ENCODE measurements around the gene HIF1AN. TPM values are rescaled to one million over a fixed set of nuclear protein-coding genes. Genes with fewer than 3 reads are reported as not detected.
A peak's percentile ranks its signal among the peaks of the same experiment; 100 is the strongest.
"Not testable (repeated sequence)": the region's sequence is repeated elsewhere in the genome, so short reads cannot be mapped to it uniquely, and the experiment has no call there.

The HIF1AN gene
- total RNA-seq, 1 donor from 2014 or later, result 43.0 TPM

- intact Hi-C loops (cut with DNase I), result no loop called here
- no peak for ATAC-seq (ENCODE audit: poor library complexity)
- no peak for DNase-seq
Measured at GRCh38 chr10:100554902-100555301, 19.2 kb downstream of the HIF1AN start.

GRCh38 chr10:100560248-100560647 lies 24.5 kb downstream of the HIF1AN start:
- ATAC-seq (ENCODE audit: poor library complexity), result no peak
- intact Hi-C loops (cut with DNase I), result loop anchor here (10.0 kb wide), 1 partner anchor 315 kb away; no protein-coding TSS in a partner anchor
- DNase-seq, result no peak

GRCh38 chr10:100561005-100561404 lies 25.3 kb downstream of the HIF1AN start:
- ATAC-seq (ENCODE audit: poor library complexity), result no peak
- intact Hi-C loops (cut with DNase I), result loop anchor here (10.0 kb wide), 1 partner anchor 314 kb away; no protein-coding TSS in a partner anchor

GRCh38 chr10:100562008-100562672 lies 26.4 kb downstream of the HIF1AN start:
- DNase-seq, result peak; percentile 73
- intact Hi-C loops (cut with DNase I), result loop anchor here (10.0 kb wide), 1 partner anchor 313 kb away; no protein-coding TSS in a partner anchor
- peak; percentile 90 for ATAC-seq (ENCODE audit: poor library complexity)

More at GRCh38 chr10:100561005-100561404, 25.3 kb downstream of the HIF1AN start:
- no peak for DNase-seq

- ATAC-seq (ENCODE audit: poor library complexity) (no peak), DNase-seq (no peak)
- intact Hi-C loops (cut with DNase I), result loop anchor here (10.0 kb wide), 1 partner anchor 309 kb away; no protein-coding TSS in a partner anchor
Measured at GRCh38 chr10:100565206-100565985, 29.7 kb downstream of the HIF1AN start.

GRCh38 chr10:100566561-100566960 lies 30.8 kb downstream of the HIF1AN start:
- no peak for DNase-seq
- no peak for ATAC-seq (ENCODE audit: poor library complexity)
- intact Hi-C loops (cut with DNase I), result loop anchor here (10.0 kb wide), 1 partner anchor 308 kb away; no protein-coding TSS in a partner anchor

GRCh38 chr10:100567249-100567648 lies 31.5 kb downstream of the HIF1AN start:
- no peak for DNase-seq
- intact Hi-C loops (cut with DNase I), result loop anchor here (10.0 kb wide), 1 partner anchor 308 kb away; no protein-coding TSS in a partner anchor
- no peak for ATAC-seq (ENCODE audit: poor library complexity)

- intact Hi-C loops (cut with DNase I), result loop anchor here (10.0 kb wide), 1 partner anchor 307 kb away; no protein-coding TSS in a partner anchor
- no peak for DNase-seq
- no peak for ATAC-seq (ENCODE audit: poor library complexity)
Measured at GRCh38 chr10:100567826-100568225, 32.1 kb downstream of the HIF1AN start.

- intact Hi-C loops (cut with DNase I), result loop anchor here (10.0 kb wide), 1 partner anchor 306 kb away; no protein-coding TSS in a partner anchor
Measured at GRCh38 chr10:100568912-100569311, 33.2 kb downstream of the HIF1AN start.

GRCh38 chr10:100569687-100570481 lies 34.1 kb downstream of the HIF1AN start:
- intact Hi-C loops (cut with DNase I), result loop anchor here (10.0 kb wide), 1 partner anchor 305 kb away; no protein-coding TSS in a partner anchor
- no peak for DNase-seq
- no peak for ATAC-seq (ENCODE audit: poor library complexity)

More at GRCh38 chr10:100568912-100569311, 33.2 kb downstream of the HIF1AN start:
- DNase-seq, result no peak
- no peak for ATAC-seq (ENCODE audit: poor library complexity)

GRCh38 chr10:100570506-100570905 lies 34.8 kb downstream of the HIF1AN start:
- ATAC-seq (ENCODE audit: poor library complexity) (no peak), DNase-seq (no peak)
- intact Hi-C loops (cut with DNase I), result no loop called here

GRCh38 chr10:100571084-100571856 lies 35.5 kb downstream of the HIF1AN start:
- no peak for DNase-seq
- intact Hi-C loops (cut with DNase I), result no loop called here
- no peak for ATAC-seq (ENCODE audit: poor library complexity)

- ATAC-seq (ENCODE audit: poor library complexity); DNase-seq; intact Hi-C loops (cut with DNase I): not testable (repeated sequence)
Measured at GRCh38 chr10:100575146-100575545, 39.4 kb downstream of the HIF1AN start.

- intact Hi-C loops (cut with DNase I), result no loop called here
- DNase-seq, result no peak
- ATAC-seq (ENCODE audit: poor library complexity), result no peak
Measured at GRCh38 chr10:100575585-100576281, 40.0 kb downstream of the HIF1AN start.

GRCh38 chr10:100576282-100576635 lies 40.5 kb downstream of the HIF1AN start:
- intact Hi-C loops (cut with DNase I), result no loop called here
- no peak for ATAC-seq (ENCODE audit: poor library complexity)
- no peak for DNase-seq

- intact Hi-C loops (cut with DNase I), result no loop called here
- ATAC-seq (ENCODE audit: poor library complexity) (no peak), DNase-seq (no peak)
Measured at GRCh38 chr10:100579261-100580090, 43.7 kb downstream of the HIF1AN start.

- intact Hi-C loops (cut with DNase I), result no loop called here
- no peak for ATAC-seq (ENCODE audit: poor library complexity)
- no peak for DNase-seq
Measured at GRCh38 chr10:100586959-100587358, 51.2 kb downstream of the HIF1AN start.
